ENCODE results near the gene ZFP36L1.
A peak's percentile ranks its signal among the peaks of the same experiment; 100 is the strongest.

The ZFP36L1 gene

DNA sequence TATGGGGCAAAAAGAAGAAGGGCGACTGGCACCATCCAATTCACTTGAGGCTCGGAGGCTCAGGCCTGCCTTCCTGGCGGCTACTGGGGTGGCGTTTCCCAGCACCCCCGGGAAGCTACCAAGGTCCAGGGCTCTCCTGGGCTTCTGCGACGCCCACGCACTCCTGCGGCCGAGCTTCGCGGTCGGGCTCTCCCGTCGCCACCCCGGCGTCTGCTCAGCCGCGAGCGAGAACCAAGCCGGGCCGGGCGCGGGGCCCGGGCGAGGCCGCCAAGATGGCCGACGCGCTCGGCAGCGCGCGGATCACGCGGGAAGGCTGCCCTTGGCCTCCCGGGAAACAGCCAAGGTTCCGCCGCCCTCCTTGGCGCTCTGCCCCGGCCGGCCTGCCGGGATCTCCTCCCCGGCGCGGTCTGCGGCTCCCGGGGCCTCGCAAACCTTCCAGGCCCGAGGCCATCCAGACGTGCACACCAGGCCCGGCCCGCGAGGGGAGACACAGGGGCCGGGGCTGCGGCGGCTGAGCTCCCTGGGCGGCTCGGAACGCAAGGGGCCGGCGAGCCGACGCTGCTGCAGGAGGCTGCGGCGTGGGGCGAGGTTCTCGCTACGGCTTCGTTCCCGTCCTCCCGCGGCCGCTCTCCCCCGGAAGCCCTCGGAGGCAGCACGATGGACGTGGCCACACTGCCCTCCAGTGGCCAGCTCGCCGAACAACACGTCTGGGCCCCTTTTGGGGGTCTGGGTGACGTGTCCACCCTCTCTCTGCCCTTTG, 23.5 kb upstream of the ZFP36L1 start:
- DNase-seq = peak; percentile 91

DNA sequence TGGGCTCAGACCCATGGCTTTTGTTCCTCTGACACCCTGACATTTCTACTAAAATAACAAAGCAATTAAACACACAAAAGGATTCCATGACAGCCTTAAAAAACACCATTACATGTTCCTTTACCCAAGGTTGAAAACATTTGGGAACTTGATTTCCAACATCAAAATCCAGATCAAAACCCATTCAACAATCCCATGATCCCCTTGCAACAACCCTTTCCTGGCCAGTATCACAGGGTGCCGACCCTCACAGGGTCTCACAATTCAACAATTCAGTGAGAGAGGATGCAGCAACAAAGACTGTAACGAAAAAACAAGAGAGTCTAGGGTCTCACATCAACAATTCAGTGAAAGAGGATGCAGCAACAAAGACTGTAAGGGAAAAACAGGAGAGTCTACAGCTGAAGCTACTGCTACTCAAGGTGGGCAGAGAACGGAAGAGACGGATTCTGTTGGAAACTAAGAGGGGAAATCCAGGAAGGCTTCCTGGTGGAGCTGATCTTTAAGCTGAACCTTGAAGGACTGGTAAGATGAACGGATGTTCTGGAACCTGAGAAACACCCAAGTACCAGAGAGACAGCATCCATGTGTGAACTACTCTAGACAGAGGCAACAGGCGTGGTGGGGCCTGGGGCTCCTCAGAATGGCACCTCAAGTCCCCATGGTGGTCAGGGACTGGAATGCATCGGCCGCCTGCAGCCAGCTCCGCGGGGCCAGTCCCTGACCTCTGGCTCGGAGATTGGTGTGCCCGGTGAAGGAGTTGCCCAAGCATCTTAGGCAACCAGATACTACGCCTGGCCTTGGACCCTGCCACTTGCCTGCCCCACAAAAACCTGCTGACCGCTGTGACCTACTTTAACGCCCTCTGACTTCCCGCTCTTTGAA, 22.7 kb upstream of the ZFP36L1 start:
- DNase-seq = peak; percentile 51

DNA sequence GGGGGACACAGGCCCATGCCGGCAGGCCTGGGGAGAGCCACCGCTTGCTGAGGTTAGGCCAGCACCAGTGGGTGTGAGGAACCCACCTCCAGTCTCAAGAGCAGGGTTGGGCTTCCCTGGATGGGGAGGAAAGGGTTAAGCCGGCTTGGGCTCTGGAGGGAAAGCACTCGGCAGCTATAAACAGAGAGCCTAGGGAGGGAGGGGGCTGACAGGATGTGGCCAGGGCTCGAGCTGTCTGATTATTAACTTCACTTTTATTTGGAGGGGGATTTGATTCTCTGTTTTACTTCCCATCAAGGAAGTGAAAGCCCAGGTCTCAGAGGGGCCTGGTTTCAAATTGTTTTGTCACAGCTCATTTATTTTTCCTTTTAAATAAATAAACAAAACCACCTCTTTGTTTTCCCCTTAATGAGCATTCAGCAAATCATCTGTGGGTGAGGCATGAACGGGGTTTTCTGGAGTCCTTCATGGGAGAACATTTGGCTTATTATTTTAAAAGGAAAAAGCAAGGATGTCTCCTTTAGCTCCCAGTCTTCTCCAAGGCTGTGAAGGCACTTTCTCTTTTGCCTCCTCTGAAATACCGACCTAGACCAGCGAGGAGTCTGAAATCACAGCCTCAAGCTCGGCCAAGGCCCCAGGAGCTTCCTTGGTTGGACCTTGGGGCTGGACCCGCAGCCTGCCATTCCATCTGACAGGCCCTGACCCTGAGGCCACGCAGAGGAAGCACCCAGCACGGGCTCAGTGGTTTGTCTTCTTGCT, 21.9 kb upstream of the ZFP36L1 start:
- peak; percentile 78 for DNase-seq

- DNase-seq = no peak
These were observed 21.3 kb upstream of the ZFP36L1 start for GRCh38 chr14:68814238-68814538.

DNA sequence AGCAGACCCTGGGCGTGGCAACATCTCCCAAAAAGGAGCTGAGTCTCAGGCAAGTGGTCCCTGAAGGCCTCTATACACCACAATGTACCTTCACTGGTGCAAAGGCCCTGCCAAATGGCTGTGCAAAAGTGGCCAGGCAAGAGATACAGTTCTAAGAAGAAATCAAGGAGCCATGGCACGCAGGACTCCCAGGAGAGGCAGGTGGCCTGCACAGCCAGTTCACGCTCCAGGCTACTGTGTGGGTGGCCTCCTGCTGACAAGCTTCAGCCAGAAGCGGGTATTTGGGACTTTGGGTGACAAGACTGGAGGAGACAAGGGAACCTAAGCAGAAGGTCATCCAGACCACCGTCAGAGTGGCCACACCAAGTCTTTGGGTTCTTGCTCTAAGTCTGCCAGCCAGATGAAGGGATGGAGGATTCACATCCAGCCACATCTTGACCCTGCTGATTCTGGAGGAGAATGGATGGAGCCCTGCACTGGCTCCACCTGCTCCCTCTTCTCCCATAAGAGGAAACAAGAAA, 20.5 kb upstream of the ZFP36L1 start:
- DNase-seq = peak; percentile 18

DNA sequence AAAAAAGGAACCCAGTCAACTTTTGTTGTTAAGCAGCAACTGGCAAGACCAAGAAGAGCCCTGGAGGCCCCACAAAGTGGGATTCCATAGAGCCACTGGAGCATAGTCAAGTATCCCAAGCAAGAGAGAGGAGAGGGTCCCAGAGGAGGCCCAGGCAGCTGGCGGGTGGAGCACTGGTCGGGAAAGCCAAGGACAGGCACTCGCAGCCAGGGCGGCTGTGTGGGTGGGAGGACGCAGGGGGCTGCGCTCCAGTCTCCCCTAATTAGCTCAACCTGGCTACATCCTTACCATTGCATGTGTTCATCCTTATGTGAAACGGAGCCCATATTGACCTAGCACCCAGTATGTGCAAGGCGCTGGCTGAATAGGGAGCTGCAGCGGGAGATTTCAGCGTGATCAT, 18.3 kb upstream of the ZFP36L1 start:
- DNase-seq = no peak

- no peak for DNase-seq
These were observed 17.6 kb upstream of the ZFP36L1 start for GRCh38 chr14:68810173-68811153.

DNA sequence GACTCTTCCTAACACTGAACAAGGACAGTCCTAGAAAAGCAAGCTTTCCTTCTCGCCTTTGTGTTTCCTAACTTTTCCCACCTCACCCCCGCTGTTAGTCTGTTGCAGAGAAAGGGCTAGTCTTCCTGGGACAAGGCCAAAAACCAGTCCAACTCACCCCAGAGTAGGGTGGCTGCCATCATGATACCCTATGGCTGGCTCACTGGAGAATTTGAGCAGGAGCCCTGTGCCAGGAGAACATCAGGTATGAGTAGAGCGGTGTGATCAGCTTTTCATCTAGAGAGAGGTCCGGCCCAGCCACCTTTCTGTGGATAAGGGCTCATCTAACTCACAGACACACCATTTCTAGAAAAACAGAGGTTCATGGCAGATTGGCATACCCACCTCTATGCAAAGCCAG, 16.7 kb upstream of the ZFP36L1 start:
- no peak for DNase-seq

- DNase-seq = no peak
These were observed 16.0 kb upstream of the ZFP36L1 start for GRCh38 chr14:68808696-68809480.

DNA sequence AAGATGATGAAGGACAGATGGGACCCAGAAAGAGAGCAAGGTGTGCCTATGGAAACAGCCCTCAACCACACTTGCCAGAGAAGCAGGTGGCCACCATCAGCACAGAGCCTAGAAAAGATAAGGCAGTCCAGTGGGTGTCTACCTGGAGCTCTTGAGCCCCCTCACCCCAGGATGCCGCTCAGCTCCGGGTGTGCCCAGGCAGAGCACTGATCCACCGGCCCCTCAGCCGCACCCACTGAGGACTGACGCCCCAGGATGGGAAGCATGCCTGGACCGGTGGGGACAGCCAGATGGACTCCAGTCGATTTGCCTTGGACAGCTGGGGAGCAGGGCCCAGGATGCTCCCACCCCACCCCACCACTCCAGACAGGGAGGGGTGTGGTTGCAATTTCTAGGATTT, 15.1 kb upstream of the ZFP36L1 start:
- DNase-seq = no peak

- peak; percentile 61 for DNase-seq
These were observed 14.3 kb upstream of the ZFP36L1 start for GRCh38 chr14:68807148-68807600.

DNA sequence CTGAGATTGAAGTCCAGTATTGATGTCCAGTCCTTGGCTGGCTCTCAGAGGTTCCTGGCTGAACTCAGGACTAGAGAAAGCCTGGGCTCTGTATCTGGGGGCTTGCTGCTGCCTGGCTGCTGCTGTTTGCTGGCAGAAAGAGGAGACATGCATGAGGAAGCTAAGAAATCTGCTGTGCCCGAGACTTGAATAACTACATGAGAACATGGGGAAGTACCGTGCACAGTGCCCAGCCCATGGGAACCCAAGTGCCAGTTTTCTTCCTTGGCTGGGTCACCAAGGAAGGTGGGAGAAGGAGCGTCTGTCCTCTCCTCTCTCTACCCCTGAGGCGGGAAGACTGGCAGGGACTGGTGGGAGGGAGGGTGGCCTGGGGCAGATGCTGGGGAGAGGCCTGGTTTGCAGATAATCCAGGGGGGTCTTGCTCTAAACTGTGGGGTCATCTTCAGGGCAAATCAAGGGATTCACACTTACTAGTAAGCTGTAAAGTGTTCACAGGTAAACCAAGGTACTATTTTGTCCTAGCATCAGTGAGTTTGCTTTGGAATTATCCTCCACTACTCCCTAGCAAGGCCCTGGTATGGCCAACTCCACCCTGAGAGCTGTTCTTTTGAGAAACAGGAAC, 13.8 kb upstream of the ZFP36L1 start:
- no peak for DNase-seq

GRCh38 chr14:68805414-68805813, 12.5 kb upstream of the ZFP36L1 start:
- no peak for DNase-seq

- DNase-seq = no peak
These were observed 8.8 kb upstream of the ZFP36L1 start for GRCh38 chr14:68801631-68802030.

- no peak for DNase-seq
These were observed 8.1 kb upstream of the ZFP36L1 start for GRCh38 chr14:68800953-68801352.

GRCh38 chr14:68800390-68800789, 7.5 kb upstream of the ZFP36L1 start:
- no peak for DNase-seq

DNA sequence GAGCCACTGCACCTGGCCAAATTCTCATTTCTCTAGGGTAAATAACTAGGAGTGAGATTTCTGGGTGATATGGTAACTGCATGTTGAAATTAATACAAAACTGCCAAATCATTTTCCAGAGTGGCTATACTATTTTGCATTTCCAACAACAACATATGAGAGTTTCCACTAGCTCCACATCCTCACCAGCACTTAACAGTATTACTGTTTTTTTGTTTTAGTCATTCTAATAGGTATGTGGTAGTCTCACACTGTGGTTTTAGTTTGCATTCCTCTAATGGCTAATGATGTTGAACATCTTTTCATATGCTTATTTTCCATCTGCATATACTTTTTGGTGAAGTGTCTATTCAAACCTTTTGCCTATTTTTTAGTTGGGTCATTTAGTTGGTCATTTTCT, 5.8 kb upstream of the ZFP36L1 start:
- no peak for DNase-seq

DNA sequence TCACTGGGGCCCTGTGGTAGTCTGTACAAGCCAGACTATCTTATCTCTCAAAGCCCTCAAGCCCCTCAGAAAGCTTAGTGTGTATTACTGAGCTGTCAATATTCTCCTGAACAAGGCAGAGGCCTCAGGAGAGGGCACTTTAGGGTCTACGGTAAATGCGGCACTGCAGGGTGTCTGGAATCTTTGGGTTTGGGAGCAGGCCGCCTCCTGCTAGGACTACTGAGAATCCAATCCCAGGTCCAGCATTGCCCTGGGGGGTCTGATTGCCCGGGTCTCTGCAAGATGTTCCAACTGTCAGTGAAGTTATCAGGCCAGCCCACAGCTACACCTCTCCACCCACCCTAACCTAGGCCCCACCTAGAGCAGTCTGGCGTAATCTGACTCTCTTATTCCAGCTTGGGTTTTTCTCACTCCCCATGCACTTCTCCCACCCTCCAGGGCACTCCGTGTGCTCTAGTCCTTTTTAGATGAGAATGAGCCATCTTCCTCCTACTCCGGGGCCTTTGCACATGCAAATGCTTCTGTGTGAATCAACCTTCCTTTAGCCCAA, 4.3 kb upstream of the ZFP36L1 start:
- no peak for DNase-seq

DNA sequence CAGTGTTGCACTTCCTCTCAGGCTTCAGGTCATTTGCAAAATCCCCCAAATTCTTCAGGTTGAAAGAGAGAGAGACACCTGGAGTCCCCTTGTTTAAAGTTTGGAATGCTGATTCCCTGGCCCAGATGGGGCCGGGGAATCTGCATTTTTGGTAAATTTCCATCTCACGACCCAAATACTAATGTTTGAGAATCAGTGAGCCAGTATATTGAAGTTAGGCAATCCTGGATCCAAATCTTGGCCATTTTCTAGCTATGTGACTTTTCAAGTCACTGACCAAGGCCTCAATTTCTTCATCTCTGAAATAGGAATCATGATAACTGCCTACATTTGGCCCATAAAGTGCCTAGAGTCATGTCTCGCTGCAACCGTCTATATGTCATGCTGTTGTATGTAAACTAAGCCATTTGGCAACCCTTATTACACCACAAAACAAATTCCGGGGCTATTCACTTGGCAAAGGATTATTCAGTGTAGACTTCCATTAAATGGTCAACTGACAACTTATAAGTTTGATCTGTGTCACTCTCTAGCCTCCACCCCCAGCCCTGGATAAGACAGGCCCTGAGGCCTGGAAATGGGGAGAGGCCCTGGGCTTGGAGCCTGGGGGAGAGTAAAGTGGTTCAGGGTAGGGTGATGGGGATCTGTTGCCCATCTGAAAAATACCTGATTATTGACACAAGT, 3.7 kb upstream of the ZFP36L1 start:
- no peak for DNase-seq

Measured in CD4-positive, alpha-beta T cell treated with Interleukin-17A for 4 hours (primary cell).